CD4-positive, alpha-beta T cell (primary cell): ENCODE measurements around the gene COL4A6. TPM values are rescaled to one million over a fixed set of nuclear protein-coding genes. Genes with fewer than 3 reads are reported as not detected.

ENCODE experiments used
- ATAC-seq: fragments of 200-7000 bp; cut with Tn5 transposase; one replicate; pipeline ENCODE4 v1.10.0; 2022; ENCODE audit warnings: mild to moderate bottlenecking; ENCODE audit not compliant: poor library complexity
- CTCF ChIA-PET: fragments of 350-600 bp; sonication (Branson Sonifier 250); formaldehyde crosslinking; loops from one replicate; lab custom pipeline; 2021; ENCODE audit warnings: antibody characterized with exemption, inconsistent platforms; lab: Charles Lee
- POLR2A ChIA-PET: fragments of 350-600 bp; sonication (Branson Sonifier 250); formaldehyde crosslinking; loops from one replicate; lab custom pipeline; 2021; ENCODE audit warnings: antibody characterized with exemption, inconsistent platforms; lab: Charles Lee
- DNase-seq, 14 experiments: peaks; one replicate each; pipeline ENCODE4 v3.0.0-alpha.2; 2013 to 2020; ENCODE audit warnings: mixed read lengths in 2 of 14
- H3K27ac ChIP-seq, 2 donors: one replicate each; pipeline versions ENCODE4 v1.5.1 to v1.7.0; 2013; ENCODE audit warnings: low read length in 2 of 2, low read depth in 1 of 2, mild to moderate bottlenecking in 1 of 2
- H3K27me3 ChIP-seq, 2 experiments: 1 replicate in 1 of 2; 2 replicates in 1 of 2; pipeline versions ENCODE4 v1.6.1 to v1.7.0; 2013; ENCODE audit warnings: low read length in 2 of 2, control low read depth in 1 of 2, mild to moderate bottlenecking in 1 of 2, moderate library complexity in 1 of 2; ENCODE audit not compliant: insufficient read depth in 2 of 2, control insufficient read depth in 1 of 2
- H3K36me3 ChIP-seq: one replicate; pipeline ENCODE4 v1.6.1; 2013; ENCODE audit warnings: low read length, control low read depth; ENCODE audit not compliant: insufficient read depth
- H3K4me1 ChIP-seq: one replicate; pipeline ENCODE4 v1.6.1; 2013; ENCODE audit warnings: low read length, control low read depth; ENCODE audit not compliant: insufficient read depth
- H3K4me3 ChIP-seq: one replicate; pipeline ENCODE4 v1.5.1; 2013; ENCODE audit warnings: mild to moderate bottlenecking, low read length, moderate library complexity
- H3K9me3 ChIP-seq, 2 experiments: 1 replicate in 1 of 2; 2 replicates in 1 of 2; pipeline versions ENCODE4 v1.6.1 to v1.7.0; 2013; ENCODE audit warnings: low read length in 2 of 2, mild to moderate bottlenecking in 2 of 2, control low read depth in 1 of 2, moderate library complexity in 1 of 2; ENCODE audit not compliant: control insufficient read depth in 1 of 2, insufficient read depth in 1 of 2
- H3K27ac Mint-ChIP-seq: one replicate; pipeline ENCODE4 v1.8.0; 2020; ENCODE audit warnings: mixed read lengths
- H3K27me3 Mint-ChIP-seq: one replicate; pipeline ENCODE4 v1.8.0; 2021; ENCODE audit warnings: mixed read lengths
- H3K36me3 Mint-ChIP-seq: one replicate; pipeline ENCODE4 v1.8.0; 2021; ENCODE audit warnings: low read depth, mixed read lengths
- H3K4me1 Mint-ChIP-seq: one replicate; pipeline ENCODE4 v1.8.0; 2021; ENCODE audit warnings: low read depth, mixed read lengths
- H3K4me3 Mint-ChIP-seq: one replicate; pipeline ENCODE4 v1.8.0; 2020; ENCODE audit warnings: mild to moderate bottlenecking, mixed read lengths
- H3K9me3 Mint-ChIP-seq: one replicate; pipeline ENCODE4 v1.8.0; 2020; ENCODE audit warnings: mixed read lengths
- CTCF ChIP-seq: fragments of 200-600 bp; IDR thresholded peaks from one replicate; pipeline ENCODE4 v1.8.0; 2022; ENCODE audit warnings: antibody characterized with exemption, mild to moderate bottlenecking
- intact Hi-C, 2 experiments: fragments of 100-400 bp; cut with DNase I in 1 of 2; cut with micrococcal nuclease in 1 of 2; formaldehyde crosslinking; loops; one replicate each; pipeline versions ENCODE4 v1.15.1 to v1.9.0; 2023 to 2025; cut with DNase I, micrococcal nuclease
- total RNA-seq, 174 experiments: library from RNA in 2 of 174; stranded (reverse) in 2 of 174; gene quantifications; one replicate each; pipeline ENCODE4 v1.2.3 and lab custom pipeline; 2021 to 2026

COL4A6 gene
- total RNA-seq, 2 experiments from 2014 or later, result not detected

GRCh38 chrX:108353452-108353851, 84.8 kb downstream of the COL4A6 start:
- CTCF ChIA-PET, result no interaction called here
- no peak overlapping the region for H3K27ac Mint-ChIP-seq
- Histone ChIP-seq H3K4me3 (no peak overlapping the region), H3K4me1 (no peaks in the 10 kb centered on the region), H3K36me3 (no peaks in the 10 kb centered on the region), H3K9me3 (no peaks in the 10 kb centered on the region), H3K27ac (no peak overlapping the region), H3K27me3 (no peaks in the 10 kb centered on the region)
- POLR2A ChIA-PET, result no interaction called here
- DNase-seq (no peak), ATAC-seq (no peak)
- H3K4me3 Mint-ChIP-seq, result no peak overlapping the region
- no peak for TF ChIP-seq CTCF
- H3K4me1 Mint-ChIP-seq, result no peaks in the 10 kb centered on the region
- intact Hi-C loops, result no loop called here
- H3K36me3 Mint-ChIP-seq, result no peaks in the 10 kb centered on the region
- no peaks in the 10 kb centered on the region for H3K27me3 Mint-ChIP-seq
- H3K9me3 Mint-ChIP-seq, result no peaks in the 10 kb centered on the region

- ChIA-PET CTCF (no interaction called here), POLR2A (no interaction called here)
- no peak overlapping the region for H3K4me3 ChIP-seq
- Mint-ChIP-seq H3K27ac (no peak overlapping the region), H3K4me1 (no peaks in the 10 kb centered on the region), H3K36me3 (no peaks in the 10 kb centered on the region), H3K4me3 (no peak overlapping the region), H3K9me3 (no peaks in the 10 kb centered on the region), H3K27me3 (no peaks in the 10 kb centered on the region)
- no peak for DNase-seq
- no peak for TF ChIP-seq CTCF
- no peaks in the 10 kb centered on the region for H3K36me3 ChIP-seq
- no peak for ATAC-seq
- intact Hi-C loops, result no loop called here
- H3K27ac ChIP-seq, result no peak overlapping the region
- H3K4me1 ChIP-seq, result no peaks in the 10 kb centered on the region
- H3K27me3 ChIP-seq, result no peaks in the 10 kb centered on the region
- H3K9me3 ChIP-seq, result no peaks in the 10 kb centered on the region
Measured at GRCh38 chrX:108349210-108349609, 89.0 kb downstream of the COL4A6 start.

- H3K9me3 ChIP-seq, result no peaks in the 10 kb centered on the region
- no peak for TF ChIP-seq CTCF
- no peaks in the 10 kb centered on the region for H3K36me3 ChIP-seq
- Mint-ChIP-seq H3K4me1 (no peaks in the 10 kb centered on the region), H3K27ac (no peak overlapping the region), H3K36me3 (no peaks in the 10 kb centered on the region), H3K4me3 (no peak overlapping the region), H3K27me3 (no peaks in the 10 kb centered on the region), H3K9me3 (no peaks in the 10 kb centered on the region)
- H3K4me3 ChIP-seq, result no peak overlapping the region
- H3K27me3 ChIP-seq, result no peaks in the 10 kb centered on the region
- ChIA-PET POLR2A (no interaction called here), CTCF (no interaction called here)
- H3K4me1 ChIP-seq, result no peaks in the 10 kb centered on the region
- no peak for ATAC-seq
- intact Hi-C loops, result no loop called here
- DNase-seq, result no peak
- no peak overlapping the region for H3K27ac ChIP-seq
Measured at GRCh38 chrX:108348525-108348924, 89.7 kb downstream of the COL4A6 start.
